ENCODE data around the gene RNF43. TPM values are rescaled to one million over a fixed set of nuclear protein-coding genes. Genes with fewer than 3 reads are reported as not detected.

RNF43 gene
- total and polyA plus RNA-seq, 2 of the 13 experiments (the other 11 are each of a cell fraction or from before 2014, with no cell fraction given), result 31.0 to 53.4 TPM

DNA sequence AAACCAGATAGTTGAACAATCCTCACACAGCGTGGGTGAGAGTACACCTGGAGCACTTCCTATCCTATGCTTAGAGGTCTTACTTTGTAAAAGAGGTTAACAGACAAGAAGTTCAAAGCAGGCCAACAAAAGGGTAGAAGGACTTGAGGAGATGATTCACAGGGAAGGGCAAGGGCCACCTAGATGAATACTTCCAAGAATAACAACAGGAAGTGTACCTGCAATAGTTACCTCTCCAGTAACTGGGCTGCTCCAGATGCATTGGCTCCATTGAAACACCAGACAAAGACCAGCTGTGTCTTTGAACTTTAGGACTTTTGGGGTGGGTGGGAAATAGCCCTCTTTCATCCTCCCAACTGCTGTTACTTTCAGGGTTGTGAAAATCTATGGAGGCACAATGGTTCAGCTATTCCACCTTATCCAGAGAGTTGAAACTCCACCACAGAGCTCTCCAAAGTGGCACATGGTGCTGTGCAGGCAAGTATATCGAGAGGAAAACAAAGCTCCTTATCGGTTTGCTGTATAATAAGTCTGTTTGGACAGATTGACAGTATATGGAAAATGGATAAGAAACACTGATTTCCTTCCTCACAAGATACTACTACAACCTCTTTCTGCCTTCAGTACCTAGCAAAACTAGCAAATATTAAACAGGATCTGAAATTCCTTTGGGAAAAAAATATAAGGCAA is 22.7 kb downstream of the RNF43 start (continued):
- TF ChIP-seq, protein P1, sequence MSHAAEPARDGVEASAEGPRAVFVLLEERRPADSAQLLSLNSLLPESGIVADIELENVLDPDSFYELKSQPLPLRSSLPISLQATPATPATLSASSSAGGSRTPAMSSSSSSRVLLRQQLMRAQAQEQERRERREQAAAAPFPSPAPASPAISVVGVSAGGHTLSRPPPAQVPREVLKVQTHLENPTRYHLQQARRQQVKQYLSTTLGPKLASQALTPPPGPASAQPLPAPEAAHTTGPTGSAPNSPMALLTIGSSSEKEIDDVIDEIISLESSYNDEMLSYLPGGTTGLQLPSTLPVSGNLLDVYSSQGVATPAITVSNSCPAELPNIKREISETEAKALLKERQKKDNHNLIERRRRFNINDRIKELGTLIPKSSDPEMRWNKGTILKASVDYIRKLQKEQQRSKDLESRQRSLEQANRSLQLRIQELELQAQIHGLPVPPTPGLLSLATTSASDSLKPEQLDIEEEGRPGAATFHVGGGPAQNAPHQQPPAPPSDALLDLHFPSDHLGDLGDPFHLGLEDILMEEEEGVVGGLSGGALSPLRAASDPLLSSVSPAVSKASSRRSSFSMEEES (CRISPR knock-in tag; IDR thresholded peaks at IDR 0.05), result peak; percentile 64
- TF ChIP-seq, protein P2, sequence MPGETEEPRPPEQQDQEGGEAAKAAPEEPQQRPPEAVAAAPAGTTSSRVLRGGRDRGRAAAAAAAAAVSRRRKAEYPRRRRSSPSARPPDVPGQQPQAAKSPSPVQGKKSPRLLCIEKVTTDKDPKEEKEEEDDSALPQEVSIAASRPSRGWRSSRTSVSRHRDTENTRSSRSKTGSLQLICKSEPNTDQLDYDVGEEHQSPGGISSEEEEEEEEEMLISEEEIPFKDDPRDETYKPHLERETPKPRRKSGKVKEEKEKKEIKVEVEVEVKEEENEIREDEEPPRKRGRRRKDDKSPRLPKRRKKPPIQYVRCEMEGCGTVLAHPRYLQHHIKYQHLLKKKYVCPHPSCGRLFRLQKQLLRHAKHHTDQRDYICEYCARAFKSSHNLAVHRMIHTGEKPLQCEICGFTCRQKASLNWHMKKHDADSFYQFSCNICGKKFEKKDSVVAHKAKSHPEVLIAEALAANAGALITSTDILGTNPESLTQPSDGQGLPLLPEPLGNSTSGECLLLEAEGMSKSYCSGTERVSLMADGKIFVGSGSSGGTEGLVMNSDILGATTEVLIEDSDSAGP (CRISPR knock-in tag; IDR thresholded peaks at IDR 0.05; ENCODE audit: borderline replicate concordance), result no peak
- TF ChIP-seq, protein P3, sequence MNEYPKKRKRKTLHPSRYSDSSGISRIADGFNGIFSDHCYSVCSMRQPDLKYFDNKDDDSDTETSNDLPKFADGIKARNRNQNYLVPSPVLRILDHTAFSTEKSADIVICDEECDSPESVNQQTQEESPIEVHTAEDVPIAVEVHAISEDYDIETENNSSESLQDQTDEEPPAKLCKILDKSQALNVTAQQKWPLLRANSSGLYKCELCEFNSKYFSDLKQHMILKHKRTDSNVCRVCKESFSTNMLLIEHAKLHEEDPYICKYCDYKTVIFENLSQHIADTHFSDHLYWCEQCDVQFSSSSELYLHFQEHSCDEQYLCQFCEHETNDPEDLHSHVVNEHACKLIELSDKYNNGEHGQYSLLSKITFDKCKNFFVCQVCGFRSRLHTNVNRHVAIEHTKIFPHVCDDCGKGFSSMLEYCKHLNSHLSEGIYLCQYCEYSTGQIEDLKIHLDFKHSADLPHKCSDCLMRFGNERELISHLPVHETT (CRISPR knock-in tag; conservative IDR thresholded peaks at IDR 0.05), result no peak; the same call in 1 of the 2 replicates
- TF ChIP-seq KAT2B (IDR thresholded peaks at IDR 0.05; ENCODE audit: borderline replicate concordance, low read depth, low read length) (no peak), ZNF136 (CRISPR knock-in tag; IDR thresholded peaks at IDR 0.05; ENCODE audit: low read depth) (no peak), PRPF4 (IDR thresholded peaks at IDR 0.05; ENCODE audit: low read depth, low read length, poor library complexity, severe bottlenecking) (no peak), PAX8 (CRISPR knock-in tag; IDR thresholded peaks at IDR 0.05; ENCODE audit: borderline replicate concordance) (no peak), RXRB (CRISPR knock-in tag; IDR thresholded peaks at IDR 0.05; ENCODE audit: borderline replicate concordance) (peak; percentile 86), ASH2L (IDR thresholded peaks at IDR 0.05; ENCODE audit: insufficient read length, low read depth, low read length) (peak; percentile 64), NFE2L1 (CRISPR knock-in tag; IDR thresholded peaks at IDR 0.05; ENCODE audit: borderline replicate concordance) (no peak), PCBP2 (optimal IDR thresholded peaks at IDR 0.05; ENCODE audit: low read depth, low read length, poor library complexity, severe bottlenecking) (no peak), ZBTB21 (CRISPR knock-in tag; IDR thresholded peaks at IDR 0.05) (no peak), ZNF556 (CRISPR knock-in tag; IDR thresholded peaks at IDR 0.05; ENCODE audit: borderline replicate concordance) (no peak), ZNF230 (CRISPR knock-in tag; IDR thresholded peaks at IDR 0.05) (no peak)
- TF ChIP-seq, protein P4, sequence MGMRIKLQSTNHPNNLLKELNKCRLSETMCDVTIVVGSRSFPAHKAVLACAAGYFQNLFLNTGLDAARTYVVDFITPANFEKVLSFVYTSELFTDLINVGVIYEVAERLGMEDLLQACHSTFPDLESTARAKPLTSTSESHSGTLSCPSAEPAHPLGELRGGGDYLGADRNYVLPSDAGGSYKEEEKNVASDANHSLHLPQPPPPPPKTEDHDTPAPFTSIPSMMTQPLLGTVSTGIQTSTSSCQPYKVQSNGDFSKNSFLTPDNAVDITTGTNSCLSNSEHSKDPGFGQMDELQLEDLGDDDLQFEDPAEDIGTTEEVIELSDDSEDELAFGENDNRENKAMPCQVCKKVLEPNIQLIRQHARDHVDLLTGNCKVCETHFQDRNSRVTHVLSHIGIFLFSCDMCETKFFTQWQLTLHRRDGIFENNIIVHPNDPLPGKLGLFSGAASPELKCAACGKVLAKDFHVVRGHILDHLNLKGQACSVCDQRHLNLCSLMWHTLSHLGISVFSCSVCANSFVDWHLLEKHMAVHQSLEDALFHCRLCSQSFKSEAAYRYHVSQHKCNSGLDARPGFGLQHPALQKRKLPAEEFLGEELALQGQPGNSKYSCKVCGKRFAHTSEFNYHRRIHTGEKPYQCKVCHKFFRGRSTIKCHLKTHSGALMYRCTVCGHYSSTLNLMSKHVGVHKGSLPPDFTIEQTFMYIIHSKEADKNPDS (CRISPR knock-in tag; IDR thresholded peaks at IDR 0.05), result peak; percentile 94
